ENCODE data around the gene LMF2.
A peak's percentile ranks its signal among the peaks of the same experiment; 100 is the strongest.

The LMF2 gene

DNA sequence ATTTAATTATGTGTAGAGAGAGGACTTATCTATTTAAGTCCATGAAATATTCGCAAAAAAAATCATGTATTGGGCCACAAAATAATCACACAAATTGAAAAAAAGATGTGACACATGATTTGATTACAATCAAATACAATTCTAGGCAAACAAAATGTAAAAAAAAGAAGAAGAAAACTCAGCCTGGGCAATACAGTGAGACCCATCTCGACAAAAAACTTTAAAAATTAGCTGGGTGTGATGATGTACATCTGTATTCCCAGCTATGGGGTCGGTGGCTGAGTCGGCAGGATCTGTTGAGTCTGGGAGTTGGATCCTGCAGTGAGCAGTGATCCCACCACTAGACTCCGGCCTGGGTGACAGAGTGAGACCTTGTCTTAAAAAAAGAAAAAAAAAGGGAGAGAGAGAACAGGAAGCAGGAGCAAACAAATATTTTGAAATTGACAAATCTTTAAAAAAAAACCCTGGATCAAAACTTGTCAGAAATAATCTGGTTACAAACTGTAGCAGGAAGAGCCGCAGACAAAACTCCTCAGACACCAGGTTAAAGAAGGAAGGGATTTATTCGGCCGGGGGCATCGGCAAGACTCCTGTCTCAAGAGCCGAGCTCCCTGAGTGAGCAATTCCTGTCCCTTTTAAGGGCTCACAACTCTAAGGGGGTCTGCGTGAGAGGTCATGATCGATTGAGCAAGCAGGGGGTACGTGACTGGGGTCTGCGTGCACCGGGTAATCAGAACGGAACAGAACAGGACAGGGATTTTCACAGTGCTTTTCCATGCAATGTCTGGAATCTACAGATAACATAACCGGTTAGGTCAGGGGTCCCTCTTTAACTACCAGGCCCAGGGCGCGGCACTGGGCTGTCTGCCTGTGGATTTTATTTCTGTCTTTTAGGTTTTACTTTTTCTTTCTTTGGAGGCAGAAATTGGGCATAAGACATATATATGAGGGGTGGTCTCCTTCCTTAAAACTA lies 25.6 kb upstream of the LMF2 start:
- TF ChIP-seq, protein P1, sequence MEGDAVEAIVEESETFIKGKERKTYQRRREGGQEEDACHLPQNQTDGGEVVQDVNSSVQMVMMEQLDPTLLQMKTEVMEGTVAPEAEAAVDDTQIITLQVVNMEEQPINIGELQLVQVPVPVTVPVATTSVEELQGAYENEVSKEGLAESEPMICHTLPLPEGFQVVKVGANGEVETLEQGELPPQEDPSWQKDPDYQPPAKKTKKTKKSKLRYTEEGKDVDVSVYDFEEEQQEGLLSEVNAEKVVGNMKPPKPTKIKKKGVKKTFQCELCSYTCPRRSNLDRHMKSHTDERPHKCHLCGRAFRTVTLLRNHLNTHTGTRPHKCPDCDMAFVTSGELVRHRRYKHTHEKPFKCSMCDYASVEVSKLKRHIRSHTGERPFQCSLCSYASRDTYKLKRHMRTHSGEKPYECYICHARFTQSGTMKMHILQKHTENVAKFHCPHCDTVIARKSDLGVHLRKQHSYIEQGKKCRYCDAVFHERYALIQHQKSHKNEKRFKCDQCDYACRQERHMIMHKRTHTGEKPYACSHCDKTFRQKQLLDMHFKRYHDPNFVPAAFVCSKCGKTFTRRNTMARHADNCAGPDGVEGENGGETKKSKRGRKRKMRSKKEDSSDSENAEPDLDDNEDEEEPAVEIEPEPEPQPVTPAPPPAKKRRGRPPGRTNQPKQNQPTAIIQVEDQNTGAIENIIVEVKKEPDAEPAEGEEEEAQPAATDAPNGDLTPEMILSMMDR (IDR thresholded peaks at IDR 0.05; ENCODE audit: insufficient read depth, low read depth, low read length, missing control alignments) = no peak

DNA sequence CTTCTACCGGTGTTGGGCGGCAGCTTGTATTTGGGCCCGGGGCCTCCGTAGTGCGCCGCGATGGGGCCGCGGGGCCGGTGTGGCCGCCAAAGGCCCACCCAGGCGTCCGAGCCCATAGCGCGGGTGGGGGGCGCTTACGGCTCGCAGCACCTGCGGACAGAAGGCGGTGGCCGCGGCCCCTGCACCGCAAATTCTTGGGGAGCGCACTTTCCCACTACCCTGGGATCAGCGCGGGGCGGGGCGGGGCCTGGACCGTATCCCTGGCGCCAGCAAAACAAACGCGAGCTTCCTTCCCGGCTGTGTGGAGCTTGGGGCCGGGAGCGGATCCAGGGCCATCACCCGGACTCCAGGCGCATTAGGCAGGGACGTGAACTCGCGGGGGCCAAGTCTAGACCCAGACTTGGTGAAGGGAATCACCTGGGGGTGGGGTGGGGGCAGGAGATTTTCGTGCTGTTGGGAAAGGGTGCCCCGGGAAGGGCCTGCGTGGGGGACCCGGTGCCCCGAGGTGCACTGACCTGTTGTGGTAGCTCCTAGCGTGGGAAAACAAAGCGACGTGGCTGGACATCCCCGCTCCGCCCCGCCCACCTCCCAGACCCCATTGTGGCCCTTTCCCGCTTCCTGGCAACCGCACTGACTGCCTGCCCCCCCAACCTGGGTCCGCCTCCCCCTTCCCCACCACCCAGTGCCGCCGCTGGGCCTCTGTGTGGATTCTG lies 24.6 kb upstream of the LMF2 start:
- H3K4me3 ChIP-seq (ENCODE audit: low read length) = peak overlapping the region; percentile 79
- DNase-seq (ENCODE audit: low read depth) = peak; percentile 75
- TF ChIP-seq, protein P1 (IDR thresholded peaks at IDR 0.05; ENCODE audit: insufficient read depth, low read depth, low read length, missing control alignments) = no peak

More for the DNA sequence above, 25.6 kb upstream of the LMF2 start:
- H3K4me3 ChIP-seq (ENCODE audit: low read length) = no peak overlapping the region
- DNase-seq (ENCODE audit: low read depth) = no peak

DNA sequence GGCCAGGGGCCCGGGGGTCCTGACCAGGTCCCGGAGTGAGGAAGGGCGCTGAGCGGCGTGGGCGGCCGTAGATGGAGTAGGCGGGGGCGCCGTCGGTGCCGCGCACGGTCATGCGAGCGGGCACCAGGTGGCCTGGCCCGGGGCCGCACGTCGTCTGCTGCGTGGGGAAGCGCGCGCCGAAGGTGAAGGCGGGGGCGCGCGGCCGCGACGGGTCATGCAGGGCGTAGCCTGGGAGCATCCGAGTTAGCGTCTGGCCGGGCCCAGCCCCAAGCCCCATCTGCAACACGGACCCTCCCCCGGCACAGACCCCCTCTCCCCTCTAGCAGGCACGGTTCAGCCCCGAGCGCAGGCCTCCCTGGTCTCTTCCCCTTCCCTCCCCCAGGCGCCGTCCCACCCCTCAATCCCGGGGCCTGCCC lies 24.1 kb upstream of the LMF2 start:
- peak overlapping the region; percentile 79 for H3K4me3 ChIP-seq (ENCODE audit: low read length)
- DNase-seq (ENCODE audit: low read depth) = peak; percentile 72
- TF ChIP-seq, protein P1 (IDR thresholded peaks at IDR 0.05; ENCODE audit: insufficient read depth, low read depth, low read length, missing control alignments) = no peak

DNA sequence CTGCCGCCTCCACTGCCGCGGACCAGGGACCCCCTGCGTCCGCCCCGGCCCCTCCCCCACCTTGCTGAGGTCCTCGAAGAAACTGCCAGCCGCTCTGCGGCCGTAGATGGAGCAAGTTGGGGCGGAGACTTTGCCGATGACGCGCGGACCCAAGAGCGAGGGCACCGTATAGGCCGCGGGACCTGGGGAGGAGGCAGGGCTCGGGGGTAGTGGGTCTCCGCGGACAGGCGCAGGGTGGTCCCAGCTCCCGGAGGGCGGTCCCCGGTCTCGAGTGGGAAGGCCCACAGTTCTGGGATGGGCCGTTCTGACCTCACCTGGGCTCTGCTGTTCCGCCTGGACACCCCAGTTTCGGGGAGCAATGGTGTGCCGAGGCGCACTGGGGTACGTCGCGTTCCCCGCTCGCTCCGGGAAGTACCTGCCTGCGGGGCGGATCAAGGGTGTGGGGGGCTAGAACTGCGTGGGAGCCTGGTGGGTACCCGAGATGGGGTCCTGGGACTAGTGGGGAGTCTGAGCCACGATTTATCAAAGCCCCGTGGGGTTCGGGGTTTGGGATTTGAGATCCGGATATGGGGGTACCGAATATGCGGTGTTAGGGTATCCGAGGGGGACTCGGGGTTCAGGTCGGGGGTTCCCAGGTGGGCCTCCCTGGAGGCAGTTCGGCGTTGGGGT lies 23.5 kb upstream of the LMF2 start:
- DNase-seq (ENCODE audit: low read depth) = peak; percentile 92
- H3K4me3 ChIP-seq (ENCODE audit: low read length) = peak overlapping the region; percentile 79
- TF ChIP-seq, protein P1 (IDR thresholded peaks at IDR 0.05; ENCODE audit: insufficient read depth, low read depth, low read length, missing control alignments) = no peak

DNA sequence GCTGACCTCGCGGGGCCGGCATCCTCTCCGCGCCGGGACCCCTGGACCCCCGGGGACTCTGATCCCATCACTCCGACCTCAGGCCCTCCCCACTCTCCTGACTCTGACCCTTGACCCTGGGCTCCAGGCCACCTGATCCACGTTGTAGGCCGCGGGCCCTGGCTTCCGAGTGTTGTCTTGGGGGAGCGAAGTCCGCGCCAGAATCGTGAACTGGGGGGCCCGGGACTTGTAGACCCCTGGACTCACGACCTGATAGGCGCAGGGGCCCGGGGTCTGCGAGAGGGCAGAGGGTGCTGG lies 23.0 kb upstream of the LMF2 start:
- peak overlapping the region; percentile 79 for H3K4me3 ChIP-seq (ENCODE audit: low read length)
- TF ChIP-seq, protein P1 (IDR thresholded peaks at IDR 0.05; ENCODE audit: insufficient read depth, low read depth, low read length, missing control alignments) = no peak
- DNase-seq (ENCODE audit: low read depth) = peak; percentile 37

DNA sequence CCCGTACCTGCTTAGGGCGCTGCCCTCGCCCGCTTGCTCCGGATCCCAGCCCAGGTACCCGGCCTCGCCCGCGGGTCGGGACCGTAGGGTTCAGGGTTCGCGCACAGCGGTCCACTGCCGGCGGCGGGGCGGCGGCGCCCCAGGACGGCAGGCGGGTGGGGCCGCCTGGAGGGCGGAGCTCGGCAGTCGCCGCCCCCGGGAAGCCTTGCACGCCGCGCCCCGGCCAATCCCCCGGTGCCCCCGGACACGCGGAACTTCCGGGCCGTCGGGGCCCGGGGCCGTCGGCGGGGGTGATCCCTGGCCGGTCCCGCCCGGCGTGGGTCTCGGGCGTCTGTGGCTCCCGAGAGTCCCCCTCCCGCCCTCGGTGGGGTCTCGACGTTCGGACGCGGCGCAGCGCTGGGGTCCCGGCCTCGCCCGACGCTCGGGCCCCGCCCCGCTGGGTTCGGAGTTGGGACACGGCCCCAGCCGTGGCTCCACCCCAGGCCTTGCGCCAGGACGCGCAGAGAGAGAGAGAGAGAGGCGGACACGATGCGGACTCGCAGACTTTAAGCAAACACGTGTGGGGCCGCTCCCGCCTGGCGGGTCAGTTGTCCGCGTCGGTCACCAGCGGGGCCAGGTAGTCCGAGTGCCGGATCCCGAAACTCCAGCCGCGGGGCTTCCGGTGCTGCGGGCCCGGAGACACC lies 22.5 kb upstream of the LMF2 start, which contains the start of gene TYMP:
TYMP (minus strand) TSS at position 116 of the 683 bp plus-strand sequence. CDS start 303 bp downstream, outside the sequence.
- DNase-seq (ENCODE audit: low read depth) = peak; percentile 85
- TF ChIP-seq, protein P1 (IDR thresholded peaks at IDR 0.05; ENCODE audit: insufficient read depth, low read depth, low read length, missing control alignments) = no peak
- peak within 1 kb of the TSS; percentile 79 for H3K4me3 ChIP-seq (ENCODE audit: low read length)
